NCI-H510A treated with DMSO at 0.1 percent for 48 hours (cell line): Measurements from ENCODE around the gene ADAM22.

ENCODE experiments used
- DNase-seq: peaks from one replicate; lab custom pipeline; 2025; lab: John Stamatoyannopoulos, UW

ADAM22 gene

GRCh38 chr7:88165697-88166096, 231.6 kb downstream of the ADAM22 start:
- no peak for DNase-seq

- DNase-seq, result no peak
These were observed 233.2 kb downstream of the ADAM22 start for GRCh38 chr7:88167223-88167622.

- DNase-seq, result no peak
These were observed 233.7 kb downstream of the ADAM22 start for GRCh38 chr7:88167721-88168120.

GRCh38 chr7:88169717-88170320, 235.8 kb downstream of the ADAM22 start:
- peak; percentile 1 for DNase-seq

- no peak for DNase-seq
These were observed 238.8 kb downstream of the ADAM22 start for GRCh38 chr7:88172842-88173241.

- no peak for DNase-seq
These were observed 242.1 kb downstream of the ADAM22 start for GRCh38 chr7:88176190-88176589.

- DNase-seq, result no peak
These were observed 249.0 kb downstream of the ADAM22 start for GRCh38 chr7:88183051-88183450.

GRCh38 chr7:88184848-88185304, 250.8 kb downstream of the ADAM22 start:
- no peak for DNase-seq

- no peak for DNase-seq
These were observed 251.6 kb downstream of the ADAM22 start for GRCh38 chr7:88185650-88186049.

GRCh38 chr7:88191911-88192310, 257.9 kb downstream of the ADAM22 start:
- no peak for DNase-seq

- DNase-seq, result peak; percentile 5
These were observed 266.2 kb downstream of the ADAM22 start for GRCh38 chr7:88200261-88200660.

GRCh38 chr7:88200789-88201188, 266.7 kb downstream of the ADAM22 start:
- DNase-seq, result peak; percentile 37

GRCh38 chr7:88201305-88201704, 267.3 kb downstream of the ADAM22 start:
- DNase-seq, result peak; percentile 7

- DNase-seq, result no peak
These were observed 268.2 kb downstream of the ADAM22 start for GRCh38 chr7:88202278-88202677.

- DNase-seq, result no peak
These were observed 268.7 kb downstream of the ADAM22 start for GRCh38 chr7:88202799-88203198.

- DNase-seq, result no peak
These were observed 269.4 kb downstream of the ADAM22 start for GRCh38 chr7:88203401-88203800.

GRCh38 chr7:88204525-88205110, 270.6 kb downstream of the ADAM22 start:
- no peak for DNase-seq

- DNase-seq, result no peak
These were observed 271.1 kb downstream of the ADAM22 start for GRCh38 chr7:88205179-88205578.

- DNase-seq, result no peak
These were observed 272.2 kb downstream of the ADAM22 start for GRCh38 chr7:88206254-88206653.

- no peak for DNase-seq
These were observed 274.5 kb downstream of the ADAM22 start for GRCh38 chr7:88208521-88208920.

GRCh38 chr7:88212918-88213317, 278.9 kb downstream of the ADAM22 start:
- no peak for DNase-seq

- no peak for DNase-seq
These were observed 280.4 kb downstream of the ADAM22 start for GRCh38 chr7:88214456-88214855.

GRCh38 chr7:88215295-88215694, 281.2 kb downstream of the ADAM22 start:
- no peak for DNase-seq

GRCh38 chr7:88216276-88216675, 282.2 kb downstream of the ADAM22 start:
- peak; percentile 27 for DNase-seq
